Spleen (tissue), 11 donors: Measurements from ENCODE around the gene SNX1. TPM values are rescaled to one million over a fixed set of nuclear protein-coding genes. Genes with fewer than 3 reads are reported as not detected.

ENCODE experiments used
- DNase-seq: peaks from one replicate; pipeline ENCODE4 v3.0.0-alpha.2; 2020
- H3K27ac ChIP-seq, 8 donors: fragments of 200-600 bp; sonication (generic) in 7 of 8; 1 replicate in 4 of 8; 2 replicates in 4 of 8; pipeline versions ENCODE4 v1.5.0 to v1.8.0; 2016 to 2021; ENCODE audit warnings: inconsistent platforms in 4 of 8, mild to moderate bottlenecking in 4 of 8, moderate library complexity in 1 of 8
- H3K27me3 ChIP-seq, 7 donors: fragments of 200-600 bp; sonication (generic) in 6 of 7; replicated peaks in 1 of 7; 1 replicate in 4 of 7; 2 replicates in 3 of 7; pipeline versions ENCODE4 v1.5.0 to v1.8.0; 2016 to 2021; ENCODE audit warnings: inconsistent platforms in 3 of 7, mild to moderate bottlenecking in 1 of 7
- H3K36me3 ChIP-seq, 6 donors: fragments of 200-600 bp; sonication (generic) in 5 of 6; 1 replicate in 4 of 6; 2 replicates in 2 of 6; pipeline versions ENCODE4 v1.5.0 to v1.8.0; 2016 to 2021; ENCODE audit warnings: inconsistent platforms in 2 of 6
- H3K4me1 ChIP-seq, 6 donors: fragments of 200-600 bp; sonication (generic) in 5 of 6; 1 replicate in 3 of 6; 2 replicates in 3 of 6; pipeline versions ENCODE4 v1.5.0 to v1.8.0; 2016 to 2021; ENCODE audit warnings: inconsistent platforms in 3 of 6
- H3K4me3 ChIP-seq, 8 donors: fragments of 200-600 bp; sonication (generic) in 7 of 8; 1 replicate in 4 of 8; 2 replicates in 4 of 8; pipeline versions ENCODE4 v1.5.0 to v1.8.0; 2016 to 2021; ENCODE audit warnings: inconsistent platforms in 4 of 8, mild to moderate bottlenecking in 4 of 8, moderate library complexity in 2 of 8
- H3K9me3 ChIP-seq, 8 donors: fragments of 200-600 bp; sonication (generic) in 7 of 8; 1 replicate in 4 of 8; 2 replicates in 4 of 8; pipeline versions ENCODE4 v1.5.0 to v1.8.0; 2016 to 2021; ENCODE audit warnings: inconsistent platforms in 4 of 8
- CTCF ChIP-seq, 11 experiments: fragments of 200-600 bp in 7 of 11; fragments of 450-650 bp in 4 of 11; sonication (generic) in 4 of 11; IDR thresholded peaks in 8 of 11; conservative IDR thresholded peaks in 3 of 11; 1 replicate in 7 of 11; 2 replicates in 4 of 11; pipeline versions ENCODE4 v1.4.0 to v1.8.0; 2016 to 2021; ENCODE audit warnings: antibody characterized with exemption in 11 of 11, inconsistent platforms in 4 of 11, mild to moderate bottlenecking in 1 of 11
- POLR2A ChIP-seq, 3 donors: fragments of 450-650 bp; IDR thresholded peaks; one replicate each; pipeline ENCODE4 v1.5.1; 2017; ENCODE audit warnings: antibody characterized with exemption in 3 of 3, mild to moderate bottlenecking in 1 of 3
- POLR2AphosphoS5 ChIP-seq, 3 donors: sonication (generic); formaldehyde crosslinking; IDR thresholded peaks; one replicate each; pipeline ENCODE4 v1.5.1; 2017; ENCODE audit warnings: antibody characterized with exemption in 3 of 3
- WGBS, 5 donors: extraction: QIAGEN DNeasy Blood & Tissue Kit in 3 of 5; methylation state at CpG; one replicate each; pipeline versions ENCODE4 v1.1.5 to v1.1.7; 2013 to 2018; 5-methylcytosine and 5-hydroxymethylcytosine counted together
- intact Hi-C: fragments of 100-400 bp; cut with DNase I; formaldehyde crosslinking; loops from one replicate; pipeline ENCODE4 v1.15.0; 2023; ENCODE audit warnings: low total_unique reads
- polyA plus RNA-seq, 3 donors: library from polyadenylated mRNA; stranded (reverse); fragments of 200-250 nt; gene quantifications; one replicate each; pipeline ENCODE4 v1.2.1, GENCODE V29; 2013
- total RNA-seq, 7 donors: library from RNA; depleted of rRNA in 3 of 7; stranded (reverse); fragments of >200 nt in 3 of 7; fragmentation: NEBNext Ultra II Directional in 4 of 7; extraction: Animal tissue kit (Norgen Biotek cat#: 25700) in 4 of 7; gene quantifications; one replicate each; pipeline versions ENCODE4 v1.1.0 to v1.2.1, GENCODE V29; 2016 to 2021
- donor health status: healthy with polysubstance abuse.
- donor health status: DM: no; HTN: no; CAD: no; lungs with moderate emphysema.
- donor health status: DM: no; HTN: no; CAD: no.
- donor health status: Bipolar disorder and iron deficiency.
- donor health status: healthy.
- donor health status: DM: no; HTN: no; CAD: no.
- donor health status: DM: yes; HTN: yes; CAD: no.

Gene SNX1
- total and polyA plus RNA-seq, 10 donors, result 45.5 to 161 (median 112) TPM

DNA sequence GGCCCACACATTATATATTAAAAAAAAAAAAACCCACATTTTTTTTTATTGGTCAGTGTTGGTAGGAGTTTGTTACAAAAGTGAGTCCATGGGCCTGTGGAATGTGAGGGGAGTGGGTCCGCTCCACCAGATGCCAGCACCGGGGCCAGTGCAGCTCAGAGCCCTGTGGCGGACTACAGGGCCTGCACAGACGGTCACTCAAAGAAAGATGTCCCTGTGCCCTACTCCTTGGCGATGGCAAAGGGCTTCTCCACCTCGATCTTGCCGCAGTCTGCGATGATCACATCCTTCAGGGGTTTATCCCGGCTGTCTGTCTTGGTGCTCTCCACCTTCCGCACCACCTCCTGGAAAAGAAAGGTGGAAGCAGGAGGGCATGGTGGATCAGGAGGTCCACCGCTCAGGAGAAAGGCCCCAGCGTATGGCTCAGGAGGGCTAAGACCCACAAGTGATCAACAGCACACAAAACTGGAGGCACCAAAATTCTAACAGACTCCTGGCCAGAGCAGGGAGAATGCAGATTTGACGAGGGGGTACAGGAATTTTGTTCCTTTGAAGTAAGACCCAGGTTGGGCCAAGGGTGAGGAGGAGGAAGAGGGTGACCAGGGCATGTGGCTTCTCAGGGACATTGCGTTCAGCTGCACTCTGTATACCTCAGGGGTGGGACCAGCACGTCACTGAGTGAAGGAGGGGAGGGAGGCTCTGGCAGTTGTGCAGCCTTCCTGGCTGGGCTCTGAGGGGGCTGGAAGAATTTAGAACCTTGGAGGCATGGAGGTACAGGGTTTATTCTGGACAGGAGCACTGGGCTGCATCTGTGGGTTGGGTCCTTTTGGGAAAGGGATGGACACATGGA is 60.2 kb downstream of the SNX1 start:
- Histone ChIP-seq H3K36me3 (peaks cover 2 to 74% (median 72%) of the 10 kb centered on the region in 6 donors), H3K4me1 (peaks cover 21 to 84% (median 72%) of the 10 kb centered on the region in 6 donors), H3K27ac (no peak overlapping the region), H3K9me3 (no peaks in the 10 kb centered on the region), H3K4me3 (no peak overlapping the region), H3K27me3 (peaks cover 0 to 24% (median 21%) of the 10 kb centered on the region in 7 donors)
- DNase-seq, result peak; percentile 66
- 86 to 90% (median 88%) methylated on average over 15 of the region's 15 CpGs for WGBS, 5 donors
- TF ChIP-seq POLR2AphosphoS5 (IDR thresholded peaks at IDR 0.05) (peak in 2 of 3 donors; percentile 37 to 49), CTCF (IDR thresholded peaks at IDR 0.05 in 8 of 11, conservative IDR thresholded peaks at IDR 0.05 in 3 of 11) (no peak), POLR2A (IDR thresholded peaks at IDR 0.05) (no peak)
- intact Hi-C loops, result no loop called here

DNA sequence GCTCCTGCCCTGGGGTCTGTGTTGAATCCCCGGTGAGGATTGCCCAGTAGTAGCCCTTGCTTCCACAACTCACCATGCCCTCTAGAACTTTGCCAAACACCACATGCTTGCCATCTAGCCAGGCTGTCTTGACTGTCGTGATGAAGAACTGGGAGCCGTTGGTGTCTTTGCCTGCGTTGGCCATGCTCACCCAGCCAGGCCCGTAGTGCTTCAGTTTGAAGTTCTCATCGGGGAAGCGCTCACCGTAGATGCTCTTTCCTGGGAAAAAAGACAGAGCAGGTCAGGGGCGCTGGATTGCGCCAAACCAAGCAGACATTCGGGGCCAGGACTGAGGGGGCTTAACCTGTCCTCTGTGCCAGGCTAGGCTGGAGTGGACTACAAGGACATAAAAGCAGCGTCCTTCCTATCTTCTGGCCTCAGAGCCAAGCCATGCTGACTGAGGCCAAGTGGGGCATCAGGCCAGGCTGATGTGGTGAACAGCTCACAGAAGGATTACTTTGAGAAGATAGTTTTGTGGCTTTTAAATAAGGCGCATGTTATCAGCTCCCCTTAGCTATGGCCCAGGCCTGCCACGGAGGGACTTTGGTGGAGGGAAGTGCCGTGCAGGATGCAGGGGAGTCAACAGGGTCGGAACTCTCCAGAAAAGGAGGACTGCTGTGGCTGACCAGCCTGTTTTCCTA is 61.0 kb downstream of the SNX1 start:
- H3K9me3 ChIP-seq, result no peaks in the 10 kb centered on the region
- TF ChIP-seq CTCF (IDR thresholded peaks at IDR 0.05 in 8 of 11, conservative IDR thresholded peaks at IDR 0.05 in 3 of 11), result no peak
- TF ChIP-seq POLR2AphosphoS5 (IDR thresholded peaks at IDR 0.05), result peak in 1 of 3 donors; percentile 8
- TF ChIP-seq POLR2A (IDR thresholded peaks at IDR 0.05), result no peak
- H3K36me3 ChIP-seq, result peaks cover 3 to 82% (median 75%) of the 10 kb centered on the region in 6 donors
- peaks cover 23 to 84% (median 72%) of the 10 kb centered on the region in 6 donors for H3K4me1 ChIP-seq
- peak overlapping the region in 1 of 8 donors; percentile 96 for H3K27ac ChIP-seq
- no peak overlapping the region for H3K4me3 ChIP-seq
- DNase-seq, result no peak
- WGBS, 5 donors, result 86 to 94% (median 88%) methylated on average over 14 to 16 of the region's 16 CpGs
- H3K27me3 ChIP-seq, result peaks cover 0 to 16% (median 15%) of the 10 kb centered on the region in 7 donors
- intact Hi-C loops, result no loop called here

GRCh38 chr15:64157599-64158125 is 61.9 kb downstream of the SNX1 start:
- WGBS, 5 donors, result 75 to 95% (median 87%) methylated on average over 1 of the region's 1 CpG
- TF ChIP-seq POLR2AphosphoS5 (IDR thresholded peaks at IDR 0.05) (no peak), POLR2A (IDR thresholded peaks at IDR 0.05) (no peak)
- peaks cover 3 to 83% (median 75%) of the 10 kb centered on the region in 6 donors for H3K36me3 ChIP-seq
- H3K27me3 ChIP-seq, result peaks cover 0 to 7% (median 6%) of the 10 kb centered on the region in 7 donors
- peak overlapping the region in 1 of 8 donors; percentile 96 for H3K27ac ChIP-seq
- intact Hi-C loops, result no loop called here
- no peak overlapping the region for H3K4me3 ChIP-seq
- DNase-seq, result no peak
- H3K4me1 ChIP-seq, result peaks cover 19 to 83% (median 70%) of the 10 kb centered on the region in 6 donors
- no peaks in the 10 kb centered on the region for H3K9me3 ChIP-seq

GRCh38 chr15:64158363-64159134 is 62.8 kb downstream of the SNX1 start:
- intact Hi-C loops, result no loop called here
- 80 to 88% (median 82%) methylated on average over 11 of the region's 11 CpGs for WGBS, 5 donors
- Histone ChIP-seq H3K4me3 (no peak overlapping the region), H3K36me3 (peaks cover 3 to 83% (median 75%) of the 10 kb centered on the region in 6 donors), H3K27me3 (no peaks in the 10 kb centered on the region), H3K9me3 (no peaks in the 10 kb centered on the region), H3K4me1 (peaks cover 18 to 77% (median 64%) of the 10 kb centered on the region in 6 donors), H3K27ac (peak overlapping the region in 4 of 8 donors; percentile 26 to 96 (median 33))
- no peak for DNase-seq
- TF ChIP-seq POLR2AphosphoS5 (IDR thresholded peaks at IDR 0.05) (peak in 2 of 3 donors; percentile 38 to 56), CTCF (IDR thresholded peaks at IDR 0.05 in 8 of 11, conservative IDR thresholded peaks at IDR 0.05 in 3 of 11) (no peak), POLR2A (IDR thresholded peaks at IDR 0.05) (no peak)
